ENCODE data around the gene MSH2.
"Not testable (repeated sequence)": the region's sequence is repeated elsewhere in the genome, so short reads cannot be mapped to it uniquely, and the experiment has no call there.

The MSH2 gene

DNA sequence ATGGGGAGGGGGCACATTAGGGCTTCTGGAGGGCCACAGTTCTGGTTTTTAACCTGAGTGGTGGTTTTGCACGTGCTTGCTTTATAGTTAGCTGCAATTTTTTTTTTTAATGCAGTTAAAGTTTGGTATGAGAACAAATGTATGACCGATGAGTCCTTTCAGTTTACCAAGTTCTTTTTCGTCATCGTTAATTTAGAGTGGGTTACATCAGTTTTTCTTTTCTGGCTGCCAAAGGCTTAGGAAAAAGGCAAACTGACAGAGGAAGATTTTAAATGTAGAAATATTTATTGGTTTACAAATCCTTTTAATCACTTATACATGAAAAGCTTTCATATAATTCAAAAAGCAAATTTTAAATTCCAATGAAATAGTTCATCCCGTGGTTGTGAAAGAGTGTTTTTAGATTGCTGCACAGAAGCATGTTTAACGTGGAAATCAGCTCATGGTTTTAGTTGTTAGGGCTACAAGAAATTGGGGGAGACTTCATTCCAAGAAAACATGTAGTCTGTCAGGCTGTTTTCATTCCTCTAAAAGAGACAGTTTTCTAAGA lies 82.9 kb downstream of the MSH2 start:
- no peak for DNase-seq

GRCh38 chr2:47486841-47487497 lies 84.0 kb downstream of the MSH2 start:
- no peak for DNase-seq

DNA sequence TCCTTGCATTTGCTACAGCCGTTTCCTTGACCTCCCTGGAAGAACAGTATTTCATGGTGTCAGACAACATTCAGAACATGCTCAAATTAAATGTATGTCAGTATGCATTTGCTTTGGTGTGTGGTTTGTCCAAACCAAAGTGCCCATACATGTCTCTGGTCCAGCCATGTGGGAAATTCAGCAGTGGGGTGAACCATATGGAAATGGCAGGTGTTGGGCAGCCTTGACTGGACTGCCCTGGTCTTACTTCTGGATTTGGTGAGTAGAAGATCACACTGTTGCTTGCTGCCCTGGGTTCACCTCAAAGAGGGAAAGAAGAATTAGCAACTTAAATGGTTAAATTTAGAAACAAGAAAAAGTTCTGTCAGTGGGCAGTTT lies 84.5 kb downstream of the MSH2 start:
- DNase-seq: no peak

- no peak for DNase-seq
These were observed 86.1 kb downstream of the MSH2 start for GRCh38 chr2:47488870-47489584.

DNA sequence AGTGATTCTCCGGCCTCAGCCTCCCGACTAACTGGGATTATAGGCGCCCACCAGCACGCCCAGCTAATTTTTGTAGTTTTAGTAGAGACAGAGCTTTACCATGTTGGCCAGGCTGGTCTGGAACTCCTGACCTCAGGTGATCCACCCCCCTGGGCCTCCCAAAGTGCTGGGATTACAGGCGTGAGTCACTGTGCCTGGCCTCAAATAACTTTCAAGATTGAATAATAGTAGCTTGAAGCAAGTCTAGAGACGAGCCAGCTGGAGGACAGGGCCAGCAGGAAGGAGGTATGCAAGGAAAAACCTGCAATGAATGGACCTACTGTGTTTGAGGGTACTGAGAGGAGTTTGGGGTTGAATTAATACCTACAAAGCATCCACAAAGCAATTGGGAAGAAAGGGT lies 87.5 kb downstream of the MSH2 start:
- no peak for DNase-seq

DNA sequence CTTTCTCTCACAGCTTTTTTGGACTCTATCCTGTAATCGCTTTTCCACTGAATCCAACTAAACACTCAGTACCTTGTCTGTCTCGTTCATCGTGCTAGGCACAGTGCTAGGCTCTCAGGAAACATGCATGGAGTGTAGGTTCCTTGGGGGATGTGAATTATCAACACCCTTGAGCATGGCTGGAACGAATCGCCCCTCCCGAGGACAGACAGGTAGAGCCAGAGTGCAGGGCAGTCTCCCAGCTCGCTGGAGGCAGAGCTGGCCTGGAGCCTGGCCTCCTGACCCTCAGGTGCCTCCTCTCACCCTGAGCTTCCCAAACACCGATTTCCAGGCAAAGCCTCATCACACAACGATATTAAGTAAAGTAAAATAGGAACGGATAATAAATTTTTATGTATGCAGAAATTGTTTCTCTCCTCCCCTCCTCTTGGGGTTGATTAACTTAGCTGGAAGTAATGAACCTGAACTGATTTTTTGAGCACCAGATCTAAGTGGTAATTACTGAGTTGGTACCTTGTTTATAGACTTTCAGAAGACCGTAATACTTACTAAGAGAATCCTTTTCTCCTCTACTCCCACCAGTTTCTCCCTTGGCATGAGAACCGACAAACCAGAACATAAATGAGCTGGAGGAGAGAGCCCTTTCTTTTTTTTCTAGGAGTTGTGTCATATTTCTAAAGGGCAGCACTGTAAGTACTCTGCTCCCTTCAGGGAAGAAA lies 90.5 kb downstream of the MSH2 start:
- DNase-seq: no peak

DNA sequence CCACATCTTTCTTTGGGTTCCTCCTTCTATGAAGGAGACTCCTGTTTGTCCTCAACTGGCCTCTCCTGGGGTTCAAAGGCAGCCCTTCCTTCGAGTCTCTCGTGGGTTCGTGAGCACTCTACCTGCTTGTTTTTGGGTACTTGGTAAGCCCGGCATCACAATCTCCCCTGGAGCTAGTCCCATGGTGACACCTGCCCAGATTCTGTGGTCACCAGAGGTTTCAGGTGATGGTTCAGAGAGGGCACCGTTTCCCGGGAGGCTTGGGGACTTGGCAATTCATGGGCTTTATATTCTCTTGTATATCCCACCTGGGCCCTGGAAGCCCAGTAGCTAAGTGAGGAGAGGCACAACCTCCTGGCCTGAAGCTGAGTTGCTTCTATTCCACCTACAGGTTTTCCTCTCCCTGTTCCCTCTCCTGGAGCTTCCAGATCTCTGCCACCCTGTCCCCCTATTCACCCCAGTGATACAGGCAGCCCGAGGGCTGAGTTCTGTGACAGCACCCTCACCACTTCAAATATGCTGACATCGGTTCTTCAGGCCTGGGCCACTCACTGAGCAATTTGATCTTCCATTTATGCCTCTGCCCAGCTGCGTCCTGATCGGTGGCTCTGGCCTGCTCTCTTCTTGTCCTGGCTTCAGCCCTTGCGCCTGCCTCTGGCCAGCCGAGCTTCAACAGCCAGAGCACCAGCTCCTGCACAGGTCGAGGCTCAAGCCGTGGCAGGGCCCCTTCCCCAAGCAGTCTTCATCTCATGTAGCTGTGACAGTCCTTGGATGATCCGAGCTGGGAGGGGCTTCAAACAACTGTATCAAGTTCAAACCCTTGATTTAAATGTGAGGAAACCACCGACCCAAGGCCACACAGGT lies 91.5 kb downstream of the MSH2 start:
- no peak for DNase-seq

DNA sequence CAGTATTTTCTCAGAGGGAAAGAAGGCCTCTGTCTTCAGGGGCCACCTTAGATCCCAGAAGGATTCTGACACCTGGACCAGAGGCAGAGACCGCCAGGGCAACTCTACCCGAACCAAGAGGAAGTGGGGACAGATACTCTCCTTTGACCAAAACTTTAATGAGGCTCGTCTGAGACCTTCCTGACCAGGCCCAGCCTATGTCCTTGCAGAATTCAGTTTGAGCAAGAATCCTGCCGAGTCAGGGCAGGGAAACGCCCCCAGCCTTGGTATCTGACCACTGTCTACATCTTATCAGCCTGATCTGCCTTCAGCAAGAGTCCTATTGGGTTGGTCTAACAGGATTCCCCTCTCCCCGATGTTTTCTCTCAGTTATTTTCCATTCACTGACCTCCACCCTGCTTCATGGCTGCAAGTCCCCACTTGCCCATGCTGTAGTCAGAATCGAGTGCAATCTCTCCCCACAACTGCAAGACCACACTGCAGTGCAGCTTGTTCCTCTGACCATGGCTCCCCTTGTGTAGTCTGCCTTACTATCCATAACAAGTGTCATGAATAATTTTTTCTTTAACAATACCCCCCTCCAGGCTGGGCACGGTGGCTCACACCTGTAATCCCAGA lies 95.0 kb downstream of the MSH2 start:
- no peak for DNase-seq

- DNase-seq: no peak
These were observed 96.1 kb downstream of the MSH2 start for GRCh38 chr2:47499093-47499492.

- no peak for DNase-seq
These were observed 96.8 kb downstream of the MSH2 start for GRCh38 chr2:47499621-47500309.

DNA sequence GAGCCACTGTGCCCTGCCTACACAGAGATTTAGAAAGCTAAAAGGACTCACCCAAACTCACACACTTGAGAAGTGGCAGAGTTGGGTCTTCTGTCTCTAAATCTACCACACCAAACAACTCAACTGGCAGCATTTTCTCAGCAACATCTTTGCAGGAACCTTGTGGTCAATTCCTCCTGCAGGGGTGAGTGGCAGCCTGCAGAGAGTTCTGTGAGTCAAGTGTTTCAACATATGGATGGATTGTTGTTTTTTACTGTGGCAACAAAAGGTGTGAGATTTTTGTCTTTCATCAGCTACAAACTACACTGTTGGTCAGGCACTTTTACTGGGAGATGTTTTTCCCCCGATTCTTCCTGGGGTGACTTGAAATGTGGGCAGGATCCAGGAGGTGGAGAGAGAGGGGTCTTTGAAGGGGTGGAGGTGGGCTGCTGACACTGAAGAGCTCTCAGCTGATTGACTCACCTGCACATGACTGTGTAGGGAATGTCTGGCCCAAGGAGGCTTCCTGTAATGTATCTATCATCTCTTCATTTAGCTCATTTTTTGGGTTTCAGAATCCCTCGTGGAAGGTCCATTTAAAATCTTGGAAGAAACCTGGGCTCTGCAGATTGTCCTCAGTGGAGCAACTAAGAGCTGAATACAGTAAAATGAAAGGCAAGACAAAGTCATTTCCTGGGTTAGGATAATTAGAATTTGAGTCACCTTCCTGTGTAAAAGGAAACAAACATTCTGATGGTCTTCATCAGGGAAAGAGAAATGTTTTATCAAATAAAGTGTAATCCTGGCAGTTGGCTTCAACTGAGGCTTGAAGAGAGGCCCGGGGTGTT lies 98.6 kb downstream of the MSH2 start:
- DNase-seq: no peak

GRCh38 chr2:47502498-47502897 lies 99.5 kb downstream of the MSH2 start:
- not testable (repeated sequence) for DNase-seq

DNA sequence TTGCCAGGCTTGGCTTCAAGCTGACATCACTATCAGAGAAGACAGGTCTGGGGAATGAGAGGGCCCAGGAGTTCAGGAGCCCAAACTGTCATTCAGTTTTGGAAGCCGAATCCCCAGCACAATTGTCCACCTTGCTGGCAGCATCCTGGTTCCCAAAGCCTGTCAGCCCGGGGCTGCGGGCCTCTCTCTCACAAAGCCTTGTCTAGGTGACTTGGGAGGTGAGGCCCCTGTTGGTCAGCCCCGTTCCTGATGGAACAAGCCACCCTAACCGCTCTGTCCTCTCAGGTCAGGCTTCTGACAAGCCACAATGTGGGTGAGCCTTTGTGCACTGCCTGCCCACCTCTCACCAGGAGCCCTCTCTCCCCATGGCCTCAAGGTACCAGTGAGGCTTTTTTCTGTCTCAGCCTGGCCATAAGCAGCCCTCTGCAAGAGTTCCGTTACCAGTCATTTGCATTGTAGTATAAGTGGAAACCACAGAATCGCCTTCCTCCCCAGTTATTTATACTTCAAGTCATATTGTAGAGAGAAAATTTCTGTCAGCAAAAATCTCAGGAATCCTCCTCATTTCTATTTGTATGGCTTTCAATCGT lies 100.6 kb downstream of the MSH2 start:
- DNase-seq: no peak

DNA sequence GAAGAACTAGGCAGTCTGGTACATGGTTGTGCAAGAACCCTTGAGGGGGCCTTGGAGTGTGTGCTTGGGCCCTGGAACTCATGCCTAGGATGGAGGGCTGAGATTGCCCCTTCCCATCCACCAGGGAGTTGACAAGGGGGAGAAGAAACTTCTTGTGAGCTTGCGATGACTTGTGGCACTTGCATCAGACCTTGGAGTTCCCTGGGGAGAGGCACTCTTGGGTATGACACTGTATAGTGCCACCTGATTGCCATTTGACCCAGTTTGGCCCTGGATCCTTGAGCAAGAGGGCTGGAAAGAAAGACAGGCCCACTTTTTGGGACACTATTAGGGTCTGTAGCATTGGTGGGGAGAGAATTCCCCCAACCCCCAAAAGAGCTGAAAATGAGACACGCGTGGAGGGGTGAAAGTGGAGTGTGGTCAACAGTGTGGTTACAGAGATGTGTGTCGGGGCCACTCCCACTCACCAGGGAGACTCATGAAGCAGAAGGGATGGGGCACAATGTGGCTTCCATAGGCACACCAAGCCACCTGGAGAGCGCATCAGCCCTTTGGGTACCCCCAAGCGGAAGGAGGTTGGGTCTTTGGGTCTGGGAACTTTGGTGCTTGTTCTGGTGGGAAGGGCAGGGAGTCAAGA lies 101.3 kb downstream of the MSH2 start:
- DNase-seq: no peak

DNA sequence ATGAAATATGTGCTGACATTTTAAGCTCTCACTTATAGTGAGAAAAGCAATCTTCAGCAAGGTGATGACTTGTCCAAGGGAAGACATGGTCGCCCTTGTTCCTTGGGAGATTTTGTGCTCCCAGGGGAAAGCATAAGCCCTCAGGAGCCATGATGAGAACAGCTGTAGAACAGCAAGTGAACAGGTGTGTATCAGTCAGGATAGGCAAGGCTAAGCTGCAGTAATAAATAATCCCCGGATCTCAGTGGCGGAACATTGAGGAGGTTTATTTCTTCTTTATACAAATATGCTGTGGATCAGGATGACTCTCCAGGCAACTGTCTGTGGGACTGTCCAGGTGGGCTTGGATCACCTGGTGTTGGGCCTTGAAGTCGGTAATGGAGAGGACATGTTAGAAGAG lies 103.1 kb downstream of the MSH2 start:
- DNase-seq: no peak

GRCh38 chr2:47506436-47506835 lies 103.5 kb downstream of the MSH2 start:
- DNase-seq: no peak

GRCh38 chr2:47508080-47508479 lies 105.1 kb downstream of the MSH2 start:
- DNase-seq: no peak

DNA sequence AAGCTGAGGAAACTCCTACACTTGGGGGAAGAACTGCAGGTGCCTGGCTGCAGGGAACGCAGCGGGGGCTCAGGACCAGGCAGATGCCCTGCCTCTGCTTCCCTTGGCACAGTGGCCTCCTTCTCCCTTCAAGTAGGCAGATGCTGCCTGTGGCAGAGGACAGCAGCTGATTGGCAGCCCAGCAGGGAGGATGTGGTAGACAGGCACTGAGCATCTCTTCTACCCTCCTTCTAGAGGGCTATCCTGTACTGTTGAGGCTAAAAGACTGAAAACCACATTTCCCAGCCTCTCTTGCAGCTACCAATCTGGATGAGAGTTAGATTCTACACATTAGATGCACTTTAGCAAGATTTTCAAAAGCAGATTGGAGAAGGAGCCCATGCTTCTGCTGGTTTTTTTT lies 105.7 kb downstream of the MSH2 start:
- DNase-seq: no peak

DNA sequence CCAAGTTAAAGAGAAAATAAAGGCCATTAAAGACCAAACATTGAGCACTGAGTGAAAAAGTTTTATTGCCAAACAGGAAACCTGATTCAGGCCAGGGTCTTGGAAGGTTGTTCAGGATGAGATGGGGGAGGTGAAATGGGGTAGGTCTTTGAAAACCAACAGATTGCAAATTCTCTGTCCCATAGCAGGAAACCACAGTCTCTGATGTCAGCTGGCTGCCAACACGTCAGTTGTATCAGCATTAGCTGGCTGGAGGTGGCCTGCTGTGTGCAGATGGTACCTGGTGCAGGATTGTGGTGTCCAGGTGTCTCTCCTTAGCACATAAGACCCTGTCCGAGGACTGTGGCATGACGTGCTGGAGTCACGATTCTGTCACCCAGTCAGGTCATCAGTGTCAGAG lies 106.3 kb downstream of the MSH2 start:
- DNase-seq: no peak

DNA sequence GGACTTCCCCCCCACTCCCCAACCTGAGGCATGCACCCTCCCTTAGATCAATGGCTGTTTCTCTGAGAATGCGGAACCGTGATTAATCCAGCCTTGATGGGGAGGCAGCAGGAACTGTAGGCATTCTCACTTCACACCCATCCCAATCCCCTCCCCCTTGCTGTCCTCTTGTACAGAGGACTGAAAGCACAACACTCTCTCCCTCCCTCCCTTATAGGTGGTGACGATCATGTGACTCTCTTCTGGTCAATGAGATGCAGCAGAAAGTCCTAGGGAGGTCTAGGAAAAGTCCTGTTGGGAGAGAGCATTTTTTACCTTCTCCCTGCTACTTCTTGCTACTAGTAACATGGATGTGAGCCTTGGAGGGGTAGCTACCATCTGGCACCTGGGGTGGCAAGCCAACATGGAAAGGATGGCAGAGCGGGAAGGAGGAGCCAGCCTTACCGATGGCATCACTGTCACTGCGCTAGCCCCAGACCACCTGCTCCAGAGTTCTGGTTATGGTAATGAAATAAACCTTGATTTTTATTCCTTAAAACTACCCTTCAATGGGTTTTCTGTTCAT lies 106.9 kb downstream of the MSH2 start:
- no peak for DNase-seq
